HuH-7 (cell line): ENCODE data around the gene IL12RB1.

Source experiments
- DNase-seq: peaks from one replicate; pipeline ENCODE4 v3.0.0; 2011; ENCODE audit warnings: low spot score

Gene IL12RB1

DNA sequence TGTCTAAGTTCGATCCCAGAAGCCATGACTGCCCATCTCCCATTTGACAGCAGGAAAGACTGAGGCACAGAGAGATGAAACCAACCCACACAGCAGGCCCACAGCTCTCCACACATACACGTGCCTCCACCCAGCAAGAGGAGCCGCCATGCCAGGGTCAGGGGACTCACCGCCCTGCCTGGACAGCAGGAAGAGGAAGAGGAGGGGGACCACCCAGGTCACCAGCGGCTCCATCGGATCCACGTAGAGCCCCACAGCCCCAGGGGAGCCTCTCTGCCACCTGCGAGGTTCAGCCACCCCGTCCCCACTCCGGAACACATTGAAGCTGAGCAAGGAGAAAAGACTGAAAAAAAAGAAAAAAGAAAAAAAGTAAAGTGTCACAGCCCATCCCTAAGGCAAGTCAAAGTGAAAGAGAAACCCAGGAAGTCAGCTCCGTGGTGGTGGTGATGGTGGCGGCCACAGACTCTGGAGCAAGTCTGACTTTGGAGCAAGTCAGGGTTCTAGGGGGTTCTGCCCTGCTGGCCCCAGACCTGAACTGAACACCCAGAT, at the start of gene IL12RB1:
Gene IL12RB1, minus strand, starts transcription at position 345 of the 549 bp plus-strand sequence. Its CDS starts 111 bp downstream, at position 234.
- DNase-seq: no peak

DNA sequence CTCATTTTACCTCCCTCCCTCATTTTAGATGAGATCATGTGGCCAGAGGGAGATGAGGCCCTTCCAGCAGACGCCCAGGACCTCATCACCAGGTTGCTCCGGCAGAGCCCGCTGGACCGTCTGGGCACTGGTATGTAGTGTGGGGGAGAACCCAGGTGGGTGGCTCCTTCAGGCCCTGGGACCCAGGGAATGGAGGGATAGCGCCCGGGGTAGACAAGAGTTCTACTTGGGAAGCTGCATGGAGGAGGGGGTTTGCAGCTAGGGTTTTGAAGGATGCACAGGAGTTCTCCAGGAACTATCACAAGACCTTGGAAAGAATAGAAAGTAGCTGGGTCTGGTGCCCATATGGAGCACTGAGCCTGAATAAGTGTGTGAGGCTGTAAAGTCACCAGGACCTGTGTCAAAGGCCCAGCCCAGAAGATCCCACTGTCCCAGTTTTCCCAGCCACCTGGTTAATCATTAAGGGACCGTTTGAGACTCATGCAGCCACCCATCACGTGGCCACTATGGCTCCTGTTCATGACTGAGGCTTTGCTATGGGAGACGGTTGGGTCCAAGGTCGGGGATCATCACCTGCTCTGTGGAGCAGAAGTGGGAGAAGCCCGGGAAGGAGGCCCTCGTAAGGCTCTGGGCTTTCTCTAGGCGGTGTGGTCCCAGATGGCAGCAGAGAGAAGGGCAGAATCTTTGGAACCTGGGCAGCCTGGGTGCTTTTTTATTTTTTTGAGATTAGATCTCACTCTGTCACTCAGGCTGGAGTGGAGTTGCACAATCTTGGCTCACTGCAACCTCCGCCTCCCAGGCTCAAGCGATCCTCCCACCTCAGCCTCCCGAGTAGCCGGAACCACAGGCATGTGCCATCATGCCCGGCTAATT, 49.2 kb upstream of the IL12RB1 start:
- peak; percentile 99 for DNase-seq

DNA sequence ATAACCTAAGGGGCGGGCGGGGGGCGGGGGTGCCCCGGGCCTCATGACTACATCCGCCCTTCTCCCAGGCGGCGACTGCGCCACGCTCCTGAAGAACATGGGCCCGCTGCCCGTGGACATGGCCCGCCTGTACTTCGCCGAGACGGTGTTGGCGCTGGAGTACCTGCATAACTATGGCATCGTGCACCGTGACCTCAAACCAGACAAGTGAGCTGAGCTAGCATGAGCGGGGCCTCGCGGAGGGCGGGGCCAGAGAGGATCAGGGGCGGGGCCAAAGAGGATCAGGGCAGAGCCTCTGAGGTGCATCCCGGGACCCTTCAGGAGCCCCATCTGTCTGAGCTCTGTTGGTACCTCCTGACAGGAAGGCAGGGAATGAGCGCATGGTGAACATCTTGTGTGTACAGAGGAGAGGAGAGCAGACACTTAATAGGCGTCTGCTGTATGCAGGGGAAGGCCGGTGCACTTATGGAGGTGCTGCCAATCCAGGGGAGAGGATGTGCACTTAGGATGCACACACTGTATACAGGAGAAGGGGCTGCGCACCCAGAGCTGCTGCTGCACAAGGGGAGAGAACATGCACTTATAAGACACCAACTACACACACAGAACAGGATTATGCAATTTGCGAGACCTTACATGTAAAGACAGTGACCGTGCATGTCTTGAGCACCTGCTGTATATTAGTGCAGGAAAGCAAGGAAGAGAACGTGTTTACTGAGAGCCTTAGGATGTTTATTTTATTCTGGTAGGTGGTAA, 45.3 kb upstream of the IL12RB1 start:
- no peak for DNase-seq

DNA sequence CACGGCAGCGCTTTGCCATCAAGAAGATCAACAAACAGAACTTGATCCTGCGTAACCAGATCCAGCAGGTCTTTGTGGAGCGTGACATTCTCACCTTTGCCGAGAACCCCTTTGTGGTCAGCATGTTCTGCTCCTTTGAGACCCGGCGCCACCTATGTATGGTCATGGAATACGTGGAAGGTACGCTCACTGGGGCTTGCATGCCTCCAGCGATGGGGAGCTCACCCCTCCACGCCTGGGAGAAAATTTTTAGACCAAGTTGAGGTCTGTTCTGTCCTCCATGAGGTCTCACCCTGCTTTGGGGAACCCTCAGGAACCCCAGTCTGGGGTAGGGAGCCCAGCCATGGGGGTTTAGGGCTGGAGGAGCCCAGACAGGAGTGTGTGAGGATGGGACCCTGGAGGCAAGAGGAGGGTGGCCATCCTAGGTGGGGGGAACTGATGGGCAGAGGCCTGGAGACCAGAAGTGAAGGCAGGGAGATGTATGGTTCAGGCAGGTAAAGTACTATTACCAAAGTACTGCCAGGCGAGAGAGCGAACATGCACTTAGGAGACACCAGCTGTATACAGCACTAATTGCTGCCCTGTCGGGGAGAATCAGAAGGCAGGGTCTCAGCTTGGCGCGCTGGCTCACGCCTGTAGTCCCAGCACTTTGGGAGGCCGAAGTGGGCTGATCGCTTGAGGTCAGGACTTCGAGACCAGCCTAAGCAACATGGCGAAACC, 43.9 kb upstream of the IL12RB1 start:
- DNase-seq: no peak

DNA sequence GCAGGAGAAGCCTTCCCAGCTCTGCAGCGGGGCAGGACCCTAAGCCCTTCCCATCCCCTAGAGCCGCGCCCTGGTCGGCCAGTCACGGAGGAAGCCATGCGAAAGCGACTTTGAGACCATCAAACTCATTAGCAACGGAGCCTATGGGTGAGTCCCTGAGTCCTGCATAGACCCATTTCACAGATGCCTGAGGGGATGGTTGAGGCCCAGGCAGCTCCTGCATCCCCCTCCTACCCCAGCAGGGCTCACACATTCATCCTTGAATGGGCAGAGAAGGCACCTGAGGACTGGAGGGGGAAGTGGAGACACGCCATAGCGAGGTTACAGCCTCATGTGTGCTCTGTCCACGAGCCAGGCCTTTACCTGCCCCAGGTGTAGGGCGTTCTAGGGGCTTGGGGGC, 42.1 kb upstream of the IL12RB1 start:
- no peak for DNase-seq

DNA sequence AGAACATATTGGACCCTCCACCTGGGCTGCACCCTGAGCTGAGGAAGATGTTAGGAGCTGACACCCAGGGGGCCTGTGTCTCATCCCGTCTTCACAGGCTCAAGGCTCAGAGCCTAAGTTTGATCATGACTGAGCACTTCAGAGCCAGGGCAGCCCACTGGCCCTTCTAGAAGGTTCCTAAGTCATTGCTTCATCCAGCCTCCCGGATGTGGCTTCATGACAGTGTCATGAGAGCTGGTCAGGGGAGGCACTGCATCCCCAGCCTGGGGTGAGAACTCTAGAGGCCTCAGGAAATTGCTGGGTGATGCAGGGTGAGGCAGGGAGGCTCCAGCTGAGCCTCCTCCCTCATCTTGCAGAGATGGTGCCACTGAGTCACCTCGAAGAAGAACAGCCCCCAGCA, 41.3 kb upstream of the IL12RB1 start:
- no peak for DNase-seq

DNA sequence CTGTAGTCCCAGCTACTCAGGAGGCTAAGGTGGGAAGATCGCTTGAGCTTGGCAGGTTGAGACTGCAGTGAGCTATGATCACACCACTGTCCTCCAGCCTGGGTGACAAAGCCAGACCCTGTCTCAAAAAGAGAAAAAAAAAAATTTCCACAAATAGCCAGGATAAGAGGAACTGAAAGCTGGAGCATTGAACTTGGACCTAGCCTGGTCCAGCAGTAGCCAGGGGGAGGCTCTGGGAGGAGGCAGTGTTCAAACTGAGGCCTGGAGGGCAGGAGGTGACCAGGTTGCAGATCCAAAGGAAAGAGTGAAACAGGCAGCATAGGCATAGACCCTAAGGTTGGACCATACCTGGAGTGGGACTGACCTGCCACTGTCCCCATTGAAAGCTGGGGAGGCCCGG, 39.4 kb upstream of the IL12RB1 start:
- DNase-seq: no peak

DNA sequence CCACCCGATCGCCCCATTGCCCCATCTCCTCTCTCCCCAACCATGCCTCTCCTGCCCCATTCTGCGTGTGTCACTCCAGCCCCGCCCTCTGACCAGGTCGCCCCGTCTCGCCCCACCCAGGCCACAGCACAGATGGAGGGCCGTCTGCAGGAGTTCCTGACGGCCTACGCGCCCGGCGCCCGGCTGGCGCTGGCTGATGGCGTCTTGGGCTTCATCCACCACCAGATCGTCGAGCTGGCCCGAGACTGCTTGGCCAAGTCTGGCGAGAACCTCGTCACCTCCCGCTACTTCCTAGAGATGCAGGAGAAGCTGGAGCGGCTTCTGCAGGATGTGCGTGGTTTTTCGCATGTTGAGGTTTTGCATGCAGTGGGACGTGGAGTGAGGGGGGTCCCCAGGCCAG, 37.1 kb upstream of the IL12RB1 start:
- no peak for DNase-seq

DNA sequence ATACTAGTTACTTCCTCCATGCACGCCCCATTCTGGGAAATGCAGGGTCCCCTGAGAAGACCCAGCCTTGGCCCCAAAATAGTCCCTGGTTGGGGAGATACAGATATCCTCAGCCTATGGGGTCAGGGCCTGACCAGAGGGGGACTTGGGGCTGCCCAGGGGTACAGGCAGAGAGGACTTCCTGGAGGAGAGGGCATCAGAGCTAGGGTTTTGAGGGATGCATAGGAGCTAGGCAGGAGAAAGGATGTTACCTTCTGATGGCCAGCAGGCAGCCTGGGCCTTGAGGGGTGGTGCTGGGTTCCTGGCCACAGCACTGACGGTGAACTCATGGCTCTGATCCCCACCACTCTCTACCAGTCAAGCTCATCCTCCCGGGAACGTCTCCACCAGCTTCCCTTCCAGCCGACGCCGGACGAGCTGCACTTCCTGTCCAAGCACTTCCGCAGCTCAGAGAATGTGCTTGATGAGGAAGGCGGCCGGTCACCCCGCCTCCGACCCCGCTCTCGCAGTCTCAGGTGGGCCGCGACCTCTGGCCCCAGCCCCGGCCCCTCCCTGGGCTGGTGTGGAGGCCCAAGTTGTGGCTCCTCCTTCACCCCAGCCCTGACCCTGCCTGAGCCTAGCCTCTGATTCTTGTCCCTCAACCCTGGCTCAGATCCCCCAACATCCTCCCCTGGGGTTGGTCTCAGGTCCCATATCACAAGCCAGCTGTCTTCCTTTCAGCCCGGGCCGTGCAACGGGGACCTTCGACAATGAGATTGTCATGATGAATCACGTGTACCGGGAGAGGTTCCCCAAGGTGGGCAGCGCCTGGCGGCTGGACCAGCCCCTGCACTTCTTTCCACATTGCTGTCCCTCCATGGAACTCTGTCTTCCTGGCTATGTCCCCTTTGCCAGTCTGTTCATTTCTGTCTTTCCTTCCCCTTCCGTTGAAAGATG, 36.4 kb upstream of the IL12RB1 start:
- DNase-seq: no peak

DNA sequence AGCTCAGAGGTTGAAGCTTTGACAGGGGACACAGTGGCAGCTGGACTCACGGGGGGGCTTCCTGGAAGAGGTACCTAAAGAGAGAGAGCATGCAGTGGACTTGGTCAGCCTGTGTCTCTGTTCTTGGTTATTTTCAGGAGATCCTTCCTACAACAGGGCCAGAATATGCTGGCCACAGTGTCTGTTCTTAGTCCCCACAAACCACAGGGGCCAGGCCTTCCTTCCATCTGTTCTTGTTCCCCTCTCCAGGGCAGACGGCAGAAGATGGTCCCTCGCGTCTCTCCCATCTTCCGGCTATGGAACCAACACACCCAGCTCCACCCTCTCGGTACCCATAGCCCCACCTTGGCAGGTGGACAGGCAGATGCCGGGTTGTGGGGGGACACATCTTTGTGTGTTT, 35.7 kb upstream of the IL12RB1 start:
- DNase-seq: no peak

DNA sequence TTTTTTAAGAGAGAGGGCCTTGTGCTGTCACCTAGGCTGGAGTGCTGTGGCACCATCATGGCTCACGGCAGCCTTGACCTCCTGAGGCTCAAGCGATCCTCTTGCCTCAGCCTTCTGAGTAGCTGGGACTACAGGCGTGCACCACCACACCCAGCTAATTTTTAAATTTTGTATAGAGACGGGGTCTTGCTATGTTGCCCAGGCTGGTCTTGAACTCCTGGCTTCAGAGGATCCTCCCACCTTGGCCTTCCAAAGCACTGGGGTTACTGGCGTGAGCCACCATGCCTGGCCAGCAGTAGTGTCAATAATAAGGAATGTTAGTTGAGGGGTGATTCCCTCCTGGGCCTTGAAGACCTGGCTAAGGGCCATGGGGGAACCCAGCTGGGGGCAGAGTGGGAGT, 34.4 kb upstream of the IL12RB1 start:
- DNase-seq: no peak

DNA sequence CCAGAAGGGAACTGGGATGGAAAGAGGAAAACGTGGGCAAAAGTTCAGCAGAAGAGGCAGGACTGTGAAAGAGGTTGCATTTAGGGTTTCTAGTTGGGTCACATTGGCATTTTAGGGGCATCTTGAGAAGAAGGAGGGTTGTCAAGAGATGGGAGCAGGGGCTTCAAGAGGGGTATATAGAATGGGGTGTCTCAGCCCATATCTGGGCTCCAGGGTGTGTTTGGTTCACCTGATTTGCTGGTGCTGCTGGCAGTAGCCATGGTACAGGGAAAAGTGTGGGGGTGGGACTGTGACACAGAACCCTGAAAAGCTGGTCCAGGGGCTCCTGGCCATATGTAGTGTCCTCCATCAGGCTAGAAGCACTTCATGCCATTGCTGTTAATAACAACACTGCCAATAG, 33.4 kb upstream of the IL12RB1 start:
- DNase-seq: no peak

DNA sequence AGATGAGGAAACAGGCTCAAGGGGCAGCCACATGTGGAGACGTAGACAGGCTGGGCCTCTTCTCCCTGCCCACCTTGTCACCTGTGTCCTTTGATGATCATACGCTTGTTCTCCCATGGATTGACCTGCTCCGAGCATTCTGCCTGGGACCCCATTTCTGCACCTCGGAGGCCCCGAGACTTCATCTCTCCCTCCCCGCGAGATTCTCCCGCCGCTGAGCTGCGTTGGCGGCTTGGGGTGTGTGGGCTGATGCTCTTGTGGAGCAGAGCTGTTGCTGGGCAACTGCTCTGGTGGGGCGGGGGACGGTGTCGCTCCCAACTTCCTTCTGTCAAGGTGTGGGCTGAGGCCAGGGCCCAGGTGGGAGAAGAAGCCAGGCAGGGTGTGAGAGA, 33.0 kb upstream of the IL12RB1 start:
- DNase-seq: no peak

DNA sequence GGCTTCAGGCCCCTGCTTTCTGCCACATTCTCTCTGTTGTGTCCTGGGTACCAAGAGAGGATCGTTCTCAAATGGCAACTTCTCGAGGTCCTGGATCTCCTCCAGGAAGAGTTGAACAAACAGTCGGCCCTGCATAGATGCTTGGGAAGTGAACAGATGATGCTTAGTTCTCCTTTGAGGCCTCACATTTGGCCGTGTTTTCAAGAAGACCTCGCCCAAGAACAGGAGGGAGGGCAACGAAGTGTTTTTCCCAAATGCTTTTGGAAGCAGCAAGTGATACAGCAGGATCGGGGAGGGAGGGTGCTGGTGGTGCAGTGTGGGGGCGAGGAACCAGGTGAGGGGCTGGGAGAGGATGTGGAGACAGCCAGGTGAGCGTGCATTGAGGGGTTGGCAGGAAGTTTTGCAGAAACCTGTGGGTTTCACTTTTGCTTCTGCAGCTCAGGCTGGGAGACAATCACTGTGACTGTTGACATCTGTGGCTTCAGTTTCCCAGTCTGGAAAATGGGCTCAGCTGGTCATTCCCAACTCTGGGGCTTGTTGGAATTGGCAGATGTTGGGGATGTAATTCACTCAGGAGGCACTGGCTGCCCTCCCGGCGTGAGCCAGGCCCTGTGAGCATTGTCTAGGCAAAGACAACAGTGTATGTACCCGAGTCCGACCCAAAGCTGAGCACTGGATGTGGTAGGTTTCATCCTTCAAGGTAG, 32.4 kb upstream of the IL12RB1 start:
- DNase-seq: no peak

DNA sequence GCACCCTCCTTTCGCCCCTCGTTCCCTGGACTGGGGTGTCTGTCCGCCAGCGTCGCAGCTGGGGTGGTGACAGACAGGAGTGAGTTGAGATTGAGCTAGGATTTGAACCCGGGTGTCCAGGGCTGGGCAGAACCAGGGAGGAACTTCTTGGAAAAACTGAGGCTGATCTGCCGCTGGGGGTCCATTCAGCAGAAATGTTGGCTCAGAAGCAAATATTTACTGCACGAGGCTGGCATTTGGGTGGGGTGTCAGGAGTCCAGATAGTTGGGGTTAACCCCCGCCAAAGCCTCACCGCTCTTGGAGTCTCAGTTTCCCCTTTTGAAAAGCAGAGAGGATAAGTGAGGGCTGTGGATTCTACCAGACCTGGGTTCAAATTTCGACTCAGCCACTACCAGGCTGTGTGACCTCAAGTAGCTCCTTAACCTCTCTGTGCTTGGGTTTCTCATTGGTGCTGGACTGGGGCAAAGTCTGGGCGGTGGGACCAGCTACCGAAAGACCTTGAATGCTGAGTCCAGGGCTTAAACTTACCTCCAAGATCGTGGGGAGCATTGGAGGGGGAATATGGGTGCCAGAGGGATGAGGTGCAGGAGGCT, 31.8 kb upstream of the IL12RB1 start:
- no peak for DNase-seq

DNA sequence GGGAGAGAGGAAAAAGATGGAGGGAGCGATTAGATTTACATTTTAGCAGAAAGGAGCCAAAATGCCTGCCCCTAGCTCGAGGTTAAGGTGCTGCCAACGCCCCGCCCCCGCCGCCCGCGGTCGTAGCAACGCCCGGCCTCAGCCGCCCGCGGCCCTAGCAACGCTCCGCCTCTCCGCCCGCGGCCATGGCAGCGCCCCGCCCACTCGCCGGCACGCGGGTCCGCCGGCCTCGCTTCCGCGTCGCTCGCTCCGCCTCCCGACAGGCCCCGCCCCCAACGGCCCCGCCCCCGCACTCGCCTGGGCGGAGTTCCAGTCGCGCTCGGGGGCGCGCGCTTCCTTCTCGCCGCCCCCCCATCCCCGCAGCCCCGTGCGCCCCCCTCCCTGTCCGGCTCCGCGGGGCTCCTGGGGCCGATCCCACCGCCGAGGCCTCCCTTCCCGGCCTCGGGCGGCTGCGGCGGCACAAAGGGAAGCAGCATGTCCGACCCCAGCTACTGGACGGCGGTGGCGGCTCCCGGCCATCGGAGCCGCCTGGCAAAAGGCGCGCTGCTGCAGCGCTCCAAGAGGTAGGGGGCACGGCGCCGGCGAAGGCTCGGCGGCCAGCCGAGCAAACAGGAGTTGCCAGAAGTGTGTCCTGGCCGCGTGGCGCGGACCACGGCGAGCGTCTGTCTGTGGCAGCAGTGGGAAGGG, 31.1 kb upstream of the IL12RB1 start:
- DNase-seq: peak; percentile 92

DNA sequence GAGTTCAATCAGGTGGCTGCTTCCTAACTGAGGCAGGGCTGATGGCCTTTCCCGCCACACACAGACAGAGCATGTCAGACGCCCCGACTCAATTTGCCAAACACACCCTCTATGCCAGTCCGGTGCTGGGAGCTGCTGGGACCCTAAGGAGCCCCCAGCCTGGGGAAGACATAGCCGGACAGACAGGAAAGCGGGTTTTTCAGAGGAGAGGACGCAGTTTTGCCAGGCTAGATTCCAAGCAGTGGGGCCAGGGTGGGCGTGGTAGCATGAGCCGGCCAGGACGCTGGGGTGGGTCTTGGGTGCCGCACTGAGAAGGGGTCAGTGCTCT, 30.6 kb upstream of the IL12RB1 start:
- DNase-seq: no peak

DNA sequence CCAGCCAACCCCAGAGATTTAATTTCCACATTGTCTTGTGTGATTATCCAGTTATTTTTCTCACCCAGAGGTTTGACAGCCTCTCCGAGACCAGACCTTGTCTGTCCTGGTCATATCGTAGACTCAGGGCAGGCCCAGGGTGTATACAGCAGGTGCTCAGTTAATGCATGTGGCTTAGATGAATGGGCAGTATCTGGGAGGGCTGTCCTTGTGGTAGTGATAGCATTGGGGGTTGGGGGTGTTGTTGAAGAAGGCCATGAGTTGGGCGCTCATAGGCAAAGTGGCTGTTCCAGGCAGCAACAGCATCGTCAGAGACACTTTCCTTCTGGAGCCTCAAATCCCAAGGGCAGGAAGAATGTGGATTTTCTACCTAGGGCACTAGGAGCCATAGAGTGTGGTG, 27.7 kb upstream of the IL12RB1 start:
- no peak for DNase-seq

DNA sequence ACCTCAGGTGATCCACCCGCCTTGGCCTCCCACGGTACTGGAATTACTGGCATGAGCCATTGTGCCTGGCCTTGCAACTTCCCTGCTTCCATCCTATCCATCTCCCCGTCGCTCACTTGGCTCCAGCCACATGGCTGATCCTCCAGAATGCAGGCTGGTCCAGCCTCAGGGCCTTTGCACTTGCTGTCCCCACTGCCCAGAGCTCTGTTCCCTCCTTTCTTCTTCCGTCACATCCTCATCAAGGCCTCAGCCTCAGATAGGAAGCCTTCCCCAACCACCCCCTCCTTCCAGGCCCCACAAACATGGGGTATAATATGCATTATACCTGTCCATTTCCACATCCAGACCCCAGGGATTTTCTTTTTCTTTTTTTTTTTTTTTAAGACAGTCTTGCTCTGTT, 27.1 kb upstream of the IL12RB1 start:
- DNase-seq: no peak

DNA sequence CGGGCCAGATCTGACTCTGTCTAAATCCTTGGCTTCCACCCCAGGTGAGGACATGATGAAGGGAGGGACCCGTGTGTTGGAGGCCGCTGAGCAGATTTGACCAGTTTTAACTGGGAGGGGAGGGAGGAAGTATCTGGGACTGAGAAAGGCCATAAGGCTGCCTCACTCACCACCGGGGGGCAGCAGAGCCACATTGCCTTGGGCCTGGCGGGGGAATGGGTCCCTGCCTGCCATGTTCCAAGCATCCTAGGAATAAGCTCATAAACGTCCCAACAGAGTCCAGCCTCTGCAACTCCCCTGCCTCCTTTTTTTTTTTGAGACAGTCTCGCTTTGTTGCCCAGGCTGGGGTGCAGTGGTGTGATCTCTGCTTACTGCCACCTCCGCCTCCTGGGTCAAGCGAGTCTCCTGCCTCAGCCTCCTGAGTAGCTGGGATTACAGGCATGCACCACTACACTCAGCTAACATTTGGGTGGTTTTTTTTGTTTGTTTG, 26.3 kb upstream of the IL12RB1 start:
- DNase-seq: peak; percentile 93
